IMR-90 (cell line): ENCODE data around the gene SUGT1. TPM values are rescaled to one million over a fixed set of nuclear protein-coding genes. Genes with fewer than 3 reads are reported as not detected.
A peak's percentile ranks its signal among the peaks of the same experiment; 100 is the strongest.

Source experiments
- ATAC-seq: fragments of 200-7000 bp; cut with Tn5 transposase; 2 replicates; pipeline ENCODE4 v1.9.1; 2020; ENCODE audit warnings: low read depth, mild to moderate bottlenecking, moderate library complexity
- BruUV-seq: library from RNA; stranded (reverse); fragments of 400-500 nt; replicated peaks from 2 replicates; lab custom pipeline; 2021; lab: Mats Ljungman, UMichigan
- CTCF ChIA-PET: fragments of 300-600 bp; formaldehyde crosslinking; extraction: SDS; loops from one replicate; lab custom pipeline; 2021; ENCODE audit warnings: antibody characterized with exemption; lab: Yijun Ruan, JAX
- POLR2A ChIA-PET: fragments of 300-600 bp; sonication (Branson Sonifier 250); formaldehyde crosslinking; loops from one replicate; lab custom pipeline; 2022; ENCODE audit warnings: antibody characterized with exemption; ENCODE audit not compliant: unreplicated experiment; lab: Charles Lee
- DNase-seq: peaks from one replicate; pipeline ENCODE4 v3.0.0; 2013
- H2AFZ ChIP-seq: replicated peaks from 2 replicates; pipeline ENCODE3; 2013; ENCODE audit warnings: low read length, mild to moderate bottlenecking; ENCODE audit not compliant: poor library complexity
- H2AK5ac ChIP-seq: 2 replicates; pipeline ENCODE4 v1.6.1; 2013; ENCODE audit warnings: low read depth, low read length, inconsistent platforms
- H2AK9ac ChIP-seq: replicated peaks from 2 replicates; pipeline ENCODE3; 2013; ENCODE audit warnings: mild to moderate bottlenecking, low read depth, low read length, moderate library complexity; ENCODE audit not compliant: poor library complexity
- H2BK120ac ChIP-seq: 2 replicates; pipeline ENCODE4 v1.6.1; 2013; ENCODE audit warnings: low read depth, low read length, inconsistent platforms
- H2BK15ac ChIP-seq: 3 replicates; pipeline ENCODE4 v1.6.1; 2013; ENCODE audit warnings: low read depth, low read length, inconsistent platforms
- H2BK20ac ChIP-seq: 2 replicates; pipeline ENCODE4 v1.6.1; 2013; ENCODE audit warnings: low read depth, mild to moderate bottlenecking, inconsistent platforms, low read length, moderate library complexity
- H2BK5ac ChIP-seq: 2 replicates; pipeline ENCODE4 v1.6.1; 2013; ENCODE audit warnings: mild to moderate bottlenecking, low read depth, low read length, inconsistent platforms; ENCODE audit not compliant: poor library complexity, severe bottlenecking
- H3K14ac ChIP-seq: replicated peaks from 2 replicates; pipeline ENCODE4 v1.6.1; 2013; ENCODE audit warnings: low read depth, low read length, inconsistent platforms
- H3K18ac ChIP-seq: 2 replicates; pipeline ENCODE4 v1.6.1; 2013; ENCODE audit warnings: low read depth, low read length, control low read depth
- H3K23ac ChIP-seq: 2 replicates; pipeline ENCODE4 v1.6.1; 2013; ENCODE audit warnings: low read depth, low read length, inconsistent platforms
- H3K27ac ChIP-seq: 2 replicates; pipeline ENCODE4 v1.5.1; 2013; ENCODE audit warnings: mild to moderate bottlenecking, control low read depth, low read length; ENCODE audit not compliant: insufficient read depth
- H3K27me3 ChIP-seq: 2 replicates; pipeline ENCODE4 v1.6.1; 2013; ENCODE audit warnings: low read length; ENCODE audit not compliant: control insufficient read depth, insufficient read depth
- H3K36me3 ChIP-seq: 2 replicates; pipeline ENCODE4 v1.6.1; 2013; ENCODE audit warnings: low read length, mixed read lengths; ENCODE audit not compliant: control insufficient read depth, insufficient read depth
- H3K4ac ChIP-seq: 2 replicates; pipeline ENCODE4 v1.6.1; 2013; ENCODE audit warnings: low read depth, low read length, inconsistent platforms
- H3K4me1 ChIP-seq: 2 replicates; pipeline ENCODE4 v1.6.1; 2013; ENCODE audit warnings: low read length, mixed read lengths; ENCODE audit not compliant: control insufficient read depth, insufficient read depth
- H3K4me2 ChIP-seq: 2 replicates; pipeline ENCODE4 v1.6.1; 2013; ENCODE audit warnings: low read depth, mild to moderate bottlenecking, control low read depth, low read length, moderate library complexity
- H3K4me3 ChIP-seq: 2 replicates; pipeline ENCODE4 v1.5.1; 2013; ENCODE audit warnings: low read depth, mild to moderate bottlenecking, control low read depth, low read length, moderate library complexity; ENCODE audit not compliant: insufficient read depth
- H3K56ac ChIP-seq: 2 replicates; pipeline ENCODE4 v1.6.1; 2013; ENCODE audit warnings: low read length, inconsistent platforms; ENCODE audit not compliant: insufficient read depth; ENCODE audit errors: extremely low read depth
- H3K79me1 ChIP-seq, 2 experiments: 2 replicates each; pipeline ENCODE4 v1.6.1; 2013; ENCODE audit warnings: low read length in 2 of 2, inconsistent platforms in 1 of 2, low read depth in 1 of 2
- H3K9ac ChIP-seq: 2 replicates; pipeline ENCODE4 v1.6.1; 2013; ENCODE audit warnings: low read depth, low read length, control low read depth
- H3K9me1 ChIP-seq: 2 replicates; pipeline ENCODE4 v1.6.1; 2013; ENCODE audit warnings: low read length, inconsistent platforms; ENCODE audit not compliant: insufficient read depth
- H3K9me3 ChIP-seq: 2 replicates; pipeline ENCODE4 v1.6.1; 2013; ENCODE audit warnings: low read length; ENCODE audit not compliant: control insufficient read depth, insufficient read depth
- H4K20me1 ChIP-seq: 2 replicates; pipeline ENCODE4 v1.6.1; 2013; ENCODE audit warnings: low read length, inconsistent platforms; ENCODE audit not compliant: insufficient read depth
- H4K5ac ChIP-seq: 2 replicates; pipeline ENCODE4 v1.6.1; 2013; ENCODE audit warnings: mild to moderate bottlenecking, low read depth, low read length, control low read depth
- H4K8ac ChIP-seq, 2 experiments: 2 replicates each; pipeline ENCODE4 v1.6.1; 2013; ENCODE audit warnings: low read depth in 2 of 2, low read length in 2 of 2, control low read depth in 1 of 2, inconsistent platforms in 1 of 2
- H4K91ac ChIP-seq: 2 replicates; pipeline ENCODE4 v1.6.1; 2013; ENCODE audit warnings: low read depth, low read length, inconsistent platforms; ENCODE audit not compliant: insufficient read depth
- BHLHE40 ChIP-seq: fragments of 150-350 bp; IDR thresholded peaks from 2 replicates; pipeline ENCODE4 v1.6.1; 2016; ENCODE audit warnings: mild to moderate bottlenecking, low read depth, low read length
- CEBPB ChIP-seq: IDR thresholded peaks from 2 replicates; pipeline ENCODE4 v1.6.1; 2012; ENCODE audit warnings: low read depth, low read length, improper control_type of control experiment
- CHD1 ChIP-seq: IDR thresholded peaks from 2 replicates; pipeline ENCODE4 v1.6.1; 2012; ENCODE audit warnings: low read depth, low read length, improper control_type of control experiment
- ELK1 ChIP-seq: fragments of 150-350 bp; IDR thresholded peaks from 2 replicates; pipeline ENCODE4 v1.6.1; 2016; ENCODE audit warnings: low read depth, mild to moderate bottlenecking, low read length, moderate library complexity, borderline replicate concordance
- FOS ChIP-seq: fragments of 150-350 bp; IDR thresholded peaks from 2 replicates; pipeline ENCODE4 v1.6.1; 2016; ENCODE audit warnings: low read depth, low read length
- MAFK ChIP-seq: IDR thresholded peaks from 2 replicates; pipeline ENCODE4 v1.6.1; 2012; ENCODE audit warnings: low read depth, low read length, improper control_type of control experiment
- MAZ ChIP-seq: IDR thresholded peaks from 2 replicates; pipeline ENCODE4 v1.6.1; 2012; ENCODE audit warnings: low read depth, mild to moderate bottlenecking, low read length, improper control_type of control experiment, moderate library complexity, borderline replicate concordance
- MXI1 ChIP-seq: IDR thresholded peaks from 2 replicates; pipeline ENCODE4 v1.6.1; 2012; ENCODE audit warnings: low read depth, mild to moderate bottlenecking, low read length, moderate library complexity, borderline replicate concordance
- NFE2L2 ChIP-seq: fragments of 150-350 bp; IDR thresholded peaks from 2 replicates; pipeline ENCODE4 v1.6.1; 2016; ENCODE audit warnings: low read depth, mild to moderate bottlenecking, low read length
- POLR2A ChIP-seq: IDR thresholded peaks from 2 replicates; pipeline ENCODE4 v1.6.1; 2012; ENCODE audit warnings: mild to moderate bottlenecking, low read depth, low read length
- RAD21 ChIP-seq: IDR thresholded peaks from 2 replicates; pipeline ENCODE4 v1.6.1; 2012; ENCODE audit warnings: low read length, improper control_type of control experiment
- RCOR1 ChIP-seq: IDR thresholded peaks from 2 replicates; pipeline ENCODE4 v1.6.1; 2012; ENCODE audit warnings: mild to moderate bottlenecking, low read length, improper control_type of control experiment; ENCODE audit not compliant: insufficient replicate concordance
- RFX5 ChIP-seq: IDR thresholded peaks from 2 replicates; pipeline ENCODE4 v1.8.0; 2012; ENCODE audit warnings: low read depth, mild to moderate bottlenecking, low read length, moderate library complexity
- SMC3 ChIP-seq: fragments of 150-350 bp; IDR thresholded peaks from 2 replicates; pipeline ENCODE4 v1.6.1; 2016; ENCODE audit warnings: low read depth, mild to moderate bottlenecking, antibody characterized with exemption, low read length, moderate library complexity
- USF2 ChIP-seq: fragments of 150-350 bp; IDR thresholded peaks from 2 replicates; pipeline ENCODE4 v1.6.1; 2017; ENCODE audit warnings: mild to moderate bottlenecking, antibody characterized with exemption, low read length, low read depth
- WGBS, 2 experiments: methylation state at CpG; one replicate each; pipeline versions ENCODE4 v1.1.5 to v1.1.7; 2013; ENCODE audit warnings: missing lambda C conversion rate in 2 of 2; ENCODE audit not compliant: insufficient read length in 1 of 2; ENCODE audit errors: extremely low coverage in 2 of 2; 5-methylcytosine and 5-hydroxymethylcytosine counted together
- dilution Hi-C: fragments of 300-500 bp; cut with HindIII; formaldehyde crosslinking; loops from one replicate; pipeline ENCODE4 v1.14.3; 2018; ENCODE audit warnings: low sequenced_read_pairs; ENCODE audit not compliant: unreplicated experiment
- in situ Hi-C: fragments of 300-500 bp; cut with MboI; formaldehyde crosslinking; loops from 3 replicates; pipeline ENCODE4 v1.14.3; 2019; ENCODE audit warnings: low sequenced_read_pairs, inconsistent platforms, mixed read lengths
- intact Hi-C: fragments of 100-400 bp; cut with micrococcal nuclease; formaldehyde crosslinking; loops from 2 replicates; pipeline ENCODE4 v1.10.0; 2022
- polyA plus RNA-seq, 3 experiments: library from polyadenylated mRNA; depleted of rRNA; stranded (reverse); fragments of >200 nt; gene quantifications; 2 replicates each; pipeline ENCODE4 v1.2.3, GENCODE V29; 2012; ENCODE audit warnings: low replicate concordance in 1 of 3
- total RNA-seq: library from RNA; depleted of rRNA; stranded (reverse); fragments of >200 nt; gene quantifications from 2 replicates; pipeline ENCODE4 v1.2.3, GENCODE V29; 2012
- TF ChIP-seq, protein P1 (sequence below): conservative IDR thresholded peaks from 2 replicates; pipeline ENCODE4 v1.5.1; 2012; ENCODE audit warnings: mild to moderate bottlenecking, low read depth, low read length, improper control_type of control experiment

SUGT1 gene
- total and polyA plus RNA-seq, 2 of the 4 experiments (the other 2 are of a cell fraction) = 21.5 to 24.6 TPM

DNA sequence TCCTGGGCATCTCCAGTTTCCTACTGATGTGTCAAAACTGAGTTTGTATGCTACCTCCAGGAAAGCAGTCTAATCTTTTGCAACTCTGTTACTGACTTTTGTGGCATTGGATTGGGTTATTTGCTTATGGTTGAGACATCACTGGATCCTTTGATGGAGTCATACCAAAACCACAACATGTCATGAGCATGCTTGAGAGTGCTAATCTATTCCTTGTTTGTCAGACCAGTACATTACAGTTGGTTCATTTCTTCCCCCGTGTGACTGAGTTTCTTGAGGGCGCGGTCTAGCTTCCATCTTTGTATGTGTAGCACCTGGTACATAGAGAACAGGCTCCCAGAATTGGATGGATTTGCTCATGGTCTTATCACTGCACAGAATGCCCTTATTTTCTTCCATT, 43.2 kb downstream of the SUGT1 start:
- H3K27ac ChIP-seq = no peak overlapping the region
- ChIA-PET CTCF (interaction anchor here (1.8 kb wide), 1 partner anchor 43 kb away, joined by 4 read pairs; the partner anchor contains the start of gene SUGT1), POLR2A (no interaction called here)
- H3K79me1 ChIP-seq = no peaks in the 10 kb centered on the region
- H4K5ac ChIP-seq = no peak overlapping the region
- H3K4me3 ChIP-seq = no peak overlapping the region
- dilution Hi-C loops (no loop called here), in situ Hi-C loops (no loop called here), intact Hi-C loops (no loop called here)
- no TSS peak for BruUV-seq
- H3K9me1 ChIP-seq = no peaks in the 10 kb centered on the region
- no peak overlapping the region for H4K91ac ChIP-seq
- no peaks in the 10 kb centered on the region for H3K27me3 ChIP-seq
- no peak overlapping the region for H3K18ac ChIP-seq
- no peak overlapping the region for H4K8ac ChIP-seq
- peak; percentile 67 for DNase-seq
- 80% methylated on average over 1 of the region's 3 CpGs; no CpG with 5 or more reads in 1 of the 2 experiments for WGBS, 2 experiments
- H3K36me3 ChIP-seq = peaks cover 7% of the 10 kb centered on the region; the same call in 1 of the 2 replicates
- no peak overlapping the region for H2BK5ac ChIP-seq
- no peak overlapping the region for H3K14ac ChIP-seq
- no peaks in the 10 kb centered on the region for H3K4me1 ChIP-seq
- no peaks in the 10 kb centered on the region for H3K9me3 ChIP-seq
- no peak overlapping the region for H2AK9ac ChIP-seq
- no peak overlapping the region for H3K9ac ChIP-seq
- no peak for TF ChIP-seq RAD21
- TF ChIP-seq RCOR1 = no peak
- TF ChIP-seq, protein P1, sequence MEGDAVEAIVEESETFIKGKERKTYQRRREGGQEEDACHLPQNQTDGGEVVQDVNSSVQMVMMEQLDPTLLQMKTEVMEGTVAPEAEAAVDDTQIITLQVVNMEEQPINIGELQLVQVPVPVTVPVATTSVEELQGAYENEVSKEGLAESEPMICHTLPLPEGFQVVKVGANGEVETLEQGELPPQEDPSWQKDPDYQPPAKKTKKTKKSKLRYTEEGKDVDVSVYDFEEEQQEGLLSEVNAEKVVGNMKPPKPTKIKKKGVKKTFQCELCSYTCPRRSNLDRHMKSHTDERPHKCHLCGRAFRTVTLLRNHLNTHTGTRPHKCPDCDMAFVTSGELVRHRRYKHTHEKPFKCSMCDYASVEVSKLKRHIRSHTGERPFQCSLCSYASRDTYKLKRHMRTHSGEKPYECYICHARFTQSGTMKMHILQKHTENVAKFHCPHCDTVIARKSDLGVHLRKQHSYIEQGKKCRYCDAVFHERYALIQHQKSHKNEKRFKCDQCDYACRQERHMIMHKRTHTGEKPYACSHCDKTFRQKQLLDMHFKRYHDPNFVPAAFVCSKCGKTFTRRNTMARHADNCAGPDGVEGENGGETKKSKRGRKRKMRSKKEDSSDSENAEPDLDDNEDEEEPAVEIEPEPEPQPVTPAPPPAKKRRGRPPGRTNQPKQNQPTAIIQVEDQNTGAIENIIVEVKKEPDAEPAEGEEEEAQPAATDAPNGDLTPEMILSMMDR = no peak
- no peak for TF ChIP-seq MXI1
- no peak for TF ChIP-seq RFX5
- no peak for TF ChIP-seq POLR2A
- TF ChIP-seq ELK1 = no peak
- no peak for TF ChIP-seq FOS
- TF ChIP-seq SMC3 = no peak
- TF ChIP-seq USF2 = no peak
- no peak for TF ChIP-seq CHD1
- TF ChIP-seq NFE2L2 = no peak
- TF ChIP-seq MAFK = no peak
- 0 out of 2 replicates have a peak, but pooled peaks have one; percentile 29 for TF ChIP-seq BHLHE40
- no peak for TF ChIP-seq MAZ
- peak; percentile 61; the same call in 1 of the 2 replicates for TF ChIP-seq CEBPB
- no peak overlapping the region for H2BK120ac ChIP-seq
- no peak overlapping the region for H2AFZ ChIP-seq
- H3K56ac ChIP-seq = no peak overlapping the region
- H3K4ac ChIP-seq = no peak overlapping the region
- H2BK15ac ChIP-seq = no peak overlapping the region
- ATAC-seq = peak; percentile 65
- no peak overlapping the region for H2BK20ac ChIP-seq
- H3K23ac ChIP-seq = no peak overlapping the region
- H4K20me1 ChIP-seq = no peaks in the 10 kb centered on the region
- H3K4me2 ChIP-seq = no peak overlapping the region
- no peak overlapping the region for H2AK5ac ChIP-seq
